ENCODE measurements around the gene ITPKB. TPM values are rescaled to one million over a fixed set of nuclear protein-coding genes. Genes with fewer than 3 reads are reported as not detected.

ITPKB gene
- total RNA-seq, 1 experiment from 2014 or later: 4.4 TPM

GRCh38 chr1:226714148-226714547 lies 24.9 kb downstream of the ITPKB start:
- Histone ChIP-seq H3K4me3 (ENCODE audit: low read depth, low read length) (no peak overlapping the region), H3K4me1 (no peaks in the 10 kb centered on the region), H3K36me3 (ENCODE audit: control insufficient read depth, insufficient read depth, low read length) (no peaks in the 10 kb centered on the region), H3K9me3 (no peaks in the 10 kb centered on the region), H3K27me3 (replicated peaks; ENCODE audit: control insufficient read depth, insufficient read depth, low read length) (no peaks in the 10 kb centered on the region)
- H3K4me3 Mint-ChIP-seq (ENCODE audit: unreplicated experiment): no peak overlapping the region
- no peaks in the 10 kb centered on the region for H3K27me3 Mint-ChIP-seq (ENCODE audit: insufficient read depth, unreplicated experiment)
- intact Hi-C loops (cut with micrococcal nuclease; ENCODE audit: unreplicated experiment): no loop called here
- no peaks in the 10 kb centered on the region for H3K9me3 Mint-ChIP-seq (ENCODE audit: unreplicated experiment)
- ChIA-PET CTCF (no interaction called here), POLR2A (no interaction called here)
- H3K36me3 Mint-ChIP-seq (ENCODE audit: insufficient read depth, unreplicated experiment): no peaks in the 10 kb centered on the region
- DNase-seq: no peak
- no peak for TF ChIP-seq CTCF (IDR thresholded peaks at IDR 0.05; ENCODE audit: insufficient read depth in 1 of 2, low read depth in 1 of 2, low read length in 1 of 2, severe bottlenecking in 1 of 2, unreplicated experiment in 1 of 2)
- H3K27ac Mint-ChIP-seq (ENCODE audit: unreplicated experiment): no peak overlapping the region
- H3K4me1 Mint-ChIP-seq (ENCODE audit: low read depth, unreplicated experiment): no peaks in the 10 kb centered on the region
- BruUV-seq (replicated peaks): no TSS peak

GRCh38 chr1:226712742-226713419 lies 26.2 kb downstream of the ITPKB start:
- ChIA-PET CTCF (interaction anchor here (0.6 kb wide), 1 partner anchor 815 kb away, joined by 3 read pairs; no protein-coding TSS in a partner anchor), POLR2A (no interaction called here)
- no TSS peak for BruUV-seq (replicated peaks)
- Histone ChIP-seq H3K4me1 (no peaks in the 10 kb centered on the region), H3K9me3 (no peaks in the 10 kb centered on the region), H3K36me3 (ENCODE audit: control insufficient read depth, insufficient read depth, low read length) (no peaks in the 10 kb centered on the region), H3K4me3 (ENCODE audit: low read depth, low read length) (no peak overlapping the region), H3K27me3 (replicated peaks; ENCODE audit: control insufficient read depth, insufficient read depth, low read length) (no peaks in the 10 kb centered on the region)
- H3K36me3 Mint-ChIP-seq (ENCODE audit: insufficient read depth, unreplicated experiment): no peaks in the 10 kb centered on the region
- no peaks in the 10 kb centered on the region for H3K9me3 Mint-ChIP-seq (ENCODE audit: unreplicated experiment)
- no peaks in the 10 kb centered on the region for H3K27me3 Mint-ChIP-seq (ENCODE audit: insufficient read depth, unreplicated experiment)
- no peak overlapping the region for H3K4me3 Mint-ChIP-seq (ENCODE audit: unreplicated experiment)
- H3K27ac Mint-ChIP-seq (ENCODE audit: unreplicated experiment): no peak overlapping the region
- no peaks in the 10 kb centered on the region for H3K4me1 Mint-ChIP-seq (ENCODE audit: low read depth, unreplicated experiment)
- no peak for TF ChIP-seq CTCF (IDR thresholded peaks at IDR 0.05; ENCODE audit: insufficient read depth in 1 of 2, low read depth in 1 of 2, low read length in 1 of 2, severe bottlenecking in 1 of 2, unreplicated experiment in 1 of 2)
- intact Hi-C loops (cut with micrococcal nuclease; ENCODE audit: unreplicated experiment): no loop called here
- DNase-seq: no peak

- no peaks in the 10 kb centered on the region for H3K4me1 Mint-ChIP-seq (ENCODE audit: low read depth, unreplicated experiment)
- H3K4me3 Mint-ChIP-seq (ENCODE audit: unreplicated experiment): no peak overlapping the region
- H3K4me1 ChIP-seq: no peaks in the 10 kb centered on the region
- H3K9me3 ChIP-seq: no peaks in the 10 kb centered on the region
- intact Hi-C loops (cut with micrococcal nuclease; ENCODE audit: unreplicated experiment): no loop called here
- CTCF ChIA-PET: interaction anchor here (0.6 kb wide), 1 partner anchor 815 kb away, joined by 3 read pairs; no protein-coding TSS in a partner anchor
- H3K27ac Mint-ChIP-seq (ENCODE audit: unreplicated experiment): no peak overlapping the region
- no peaks in the 10 kb centered on the region for H3K27me3 Mint-ChIP-seq (ENCODE audit: insufficient read depth, unreplicated experiment)
- no TSS peak for BruUV-seq (replicated peaks)
- H3K36me3 Mint-ChIP-seq (ENCODE audit: insufficient read depth, unreplicated experiment): no peaks in the 10 kb centered on the region
- no peaks in the 10 kb centered on the region for H3K9me3 Mint-ChIP-seq (ENCODE audit: unreplicated experiment)
- TF ChIP-seq CTCF (IDR thresholded peaks at IDR 0.05; ENCODE audit: insufficient read depth in 1 of 2, low read depth in 1 of 2, low read length in 1 of 2, severe bottlenecking in 1 of 2, unreplicated experiment in 1 of 2): no peak
- no peaks in the 10 kb centered on the region for H3K27me3 ChIP-seq (replicated peaks; ENCODE audit: control insufficient read depth, insufficient read depth, low read length)
- POLR2A ChIA-PET: no interaction called here
- H3K4me3 ChIP-seq (ENCODE audit: low read depth, low read length): no peak overlapping the region
- DNase-seq: no peak
- H3K36me3 ChIP-seq (ENCODE audit: control insufficient read depth, insufficient read depth, low read length): no peaks in the 10 kb centered on the region
These were observed 26.9 kb downstream of the ITPKB start for GRCh38 chr1:226711976-226712741.
